K562 (cell line): ENCODE measurements around the gene ZNF566. TPM values are rescaled to one million over a fixed set of nuclear protein-coding genes. Genes with fewer than 3 reads are reported as not detected.

ENCODE experiments used
- ARNT ChIP-seq, 2 experiments: fragments of 450-650 bp; IDR thresholded peaks; 2 replicates each; pipeline ENCODE4 v1.6.1; 2016; ENCODE audit warnings: mild to moderate bottlenecking in 1 of 2
- ASH1L ChIP-seq: fragments of 450-650 bp; IDR thresholded peaks from 2 replicates; pipeline ENCODE4 v1.6.1; 2018; ENCODE audit warnings: borderline replicate concordance, mild to moderate bottlenecking, low read depth; ENCODE audit not compliant: partially characterized antibody
- BHLHE40 ChIP-seq: IDR thresholded peaks from 2 replicates; pipeline ENCODE4 v1.6.1; 2011; ENCODE audit warnings: low read length, improper control_type of control experiment
- CC2D1A ChIP-seq: fragments of 450-650 bp; IDR thresholded peaks from 2 replicates; pipeline ENCODE4 v1.6.1; 2017; ENCODE audit warnings: mild to moderate bottlenecking
- ELF1 ChIP-seq: fragments of 200-800 bp; sonication (Bioruptor generic); IDR thresholded peaks from 2 replicates; pipeline ENCODE4 v1.6.1; 2016; ENCODE audit warnings: missing genetic modification characterization, missing compliant biosample characterization
- ELF2 ChIP-seq: fragments of 250-450 bp; sonication (Bioruptor Pico); IDR thresholded peaks from 2 replicates; pipeline ENCODE4 v1.5.0; 2021; ENCODE audit warnings: mild to moderate bottlenecking
- ERF ChIP-seq: fragments of 450-650 bp; formaldehyde crosslinking; IDR thresholded peaks from 2 replicates; pipeline ENCODE4 v1.4.0; 2020; ENCODE audit warnings: mild to moderate bottlenecking, mixed read lengths
- FOXK1 ChIP-seq: sonication (generic); formaldehyde crosslinking; IDR thresholded peaks from 2 replicates; pipeline ENCODE4 v1.8.0; 2022; ENCODE audit warnings: missing genetic modification reagents, mild to moderate bottlenecking, borderline replicate concordance
- FOXK2 ChIP-seq, 2 experiments: fragments of 450-650 bp; IDR thresholded peaks in 1 of 2; conservative IDR thresholded peaks in 1 of 2; 2 replicates each; pipeline ENCODE4 v1.6.1; 2016; ENCODE audit warnings: low read depth in 2 of 2, mild to moderate bottlenecking in 1 of 2
- GTF2A2 ChIP-seq: IDR thresholded peaks from 2 replicates; pipeline ENCODE4 v1.6.1; 2016; ENCODE audit warnings: mild to moderate bottlenecking, missing genetic modification characterization, missing compliant biosample characterization
- HMGN3 ChIP-seq: IDR thresholded peaks from 2 replicates; pipeline ENCODE4 v1.6.1; 2011; ENCODE audit warnings: borderline replicate concordance, low read depth, mild to moderate bottlenecking, mixed read lengths, low read length; ENCODE audit not compliant: insufficient read length; ENCODE audit errors: extremely low read depth
- IFI16 ChIP-seq: fragments of 250-450 bp; sonication (Bioruptor Pico); IDR thresholded peaks from 2 replicates; pipeline ENCODE4 v2.1.2; 2022; ENCODE audit warnings: mild to moderate bottlenecking, inconsistent platforms
- IRF9 ChIP-seq: fragments of 450-650 bp; IDR thresholded peaks from 2 replicates; pipeline ENCODE4 v1.6.1; 2016; ENCODE audit warnings: missing biosample characterization, missing genetic modification characterization
- MCM5 ChIP-seq: fragments of 450-650 bp; IDR thresholded peaks from 2 replicates; pipeline ENCODE4 v1.6.1; 2016; ENCODE audit warnings: low read depth
- MYC ChIP-seq, 2 experiments: fragments of 250-450 bp in 1 of 2; sonication (Bioruptor Pico) in 1 of 2; IDR thresholded peaks; 2 replicates each; pipeline versions ENCODE4 v1.5.1 to v1.6.1; 2012 to 2021; ENCODE audit warnings: low read depth in 2 of 2, borderline replicate concordance in 1 of 2, improper control_type of control experiment in 1 of 2, low read length in 1 of 2, mild to moderate bottlenecking in 1 of 2, moderate library complexity in 1 of 2
- NKRF ChIP-seq: fragments of 450-650 bp; IDR thresholded peaks from 2 replicates; pipeline ENCODE4 v1.6.1; 2016; ENCODE audit warnings: borderline replicate concordance
- PHF8 ChIP-seq: fragments of 200-600 bp; sonication (generic); IDR thresholded peaks from 2 replicates; pipeline ENCODE4 v1.6.1; 2012; ENCODE audit warnings: mixed run types, mild to moderate bottlenecking, inconsistent platforms, low read length, moderate library complexity, borderline replicate concordance
- PRMT5 ChIP-seq: sonication (generic); formaldehyde crosslinking; IDR thresholded peaks from 2 replicates; pipeline ENCODE4 v1.5.0; 2020; ENCODE audit warnings: missing genetic modification reagents
- RNF219 ChIP-seq: fragments of 250-450 bp; sonication (Bioruptor Pico); IDR thresholded peaks from 2 replicates; pipeline ENCODE4 v1.5.0; 2022; ENCODE audit warnings: mild to moderate bottlenecking
- SNIP1 ChIP-seq: fragments of 450-650 bp; IDR thresholded peaks from 2 replicates; pipeline ENCODE4 v1.7.1; 2017; ENCODE audit warnings: low read depth, mild to moderate bottlenecking
- SPI1 ChIP-seq: IDR thresholded peaks from 2 replicates; pipeline ENCODE4 v1.6.1; 2011; ENCODE audit warnings: low read depth, low read length, control low read depth, borderline replicate concordance
- TOE1 ChIP-seq, 2 experiments: fragments of 450-650 bp in 1 of 2; sonication (generic) in 1 of 2; formaldehyde crosslinking in 1 of 2; IDR thresholded peaks; 2 replicates each; pipeline versions ENCODE4 v1.7.1 to v1.8.0; 2016 to 2022; ENCODE audit warnings: borderline replicate concordance in 2 of 2, mild to moderate bottlenecking in 2 of 2, antibody characterized with exemption in 1 of 2, inconsistent platforms in 1 of 2, low read depth in 1 of 2, missing genetic modification reagents in 1 of 2, moderate library complexity in 1 of 2
- ZNF239 ChIP-seq: fragments of 250-450 bp; sonication (Bioruptor Pico); IDR thresholded peaks from 2 replicates; pipeline ENCODE4 v1.4.0; 2020; ENCODE audit warnings: mild to moderate bottlenecking
- polyA plus RNA-seq, 8 experiments: library from polyadenylated mRNA; depleted of rRNA in 4 of 8; stranded (reverse) in 5 of 8; unstranded in 3 of 8; fragments of >200 nt; fragmentation: Nextera tagmentation in 2 of 8; fragmentation: Illumina TruSeq in 1 of 8; extraction: Ambion mirVana in 2 of 8; extraction: Trizol in 1 of 8; gene quantifications; 2 replicates each; pipeline versions ENCODE4 v1.2.1 to v1.2.3, GENCODE V29; 2011 to 2014; ENCODE audit warnings: inconsistent platforms in 1 of 8, missing spikeins in 1 of 8
- total RNA-seq, 7 experiments: library from RNA; depleted of rRNA in 6 of 7; stranded (reverse); fragments of >200 nt in 6 of 7; fragmentation: Illumina TruSeq in 2 of 7; extraction: Trizol in 2 of 7; gene quantifications; 2 replicates each; pipeline versions ENCODE4 v1.2.1 to v1.2.3, GENCODE V29; 2011 to 2021; ENCODE audit warnings: low replicate concordance in 1 of 7

Gene ZNF566
- total and polyA plus RNA-seq, 9 of the 15 experiments (the other 6 are each of a cell fraction or from before 2014, with no cell fraction given) = 5.5 to 11.4 (median 9.7) TPM

GRCh38 chr19:36489118-36489919 lies at the start of gene ZNF566 (continued):
- no peak for TF ChIP-seq FOXK1 (CRISPR knock-in tag)
- 0 out of 2 replicates have a peak, but pooled peaks have one; percentile 55 for TF ChIP-seq TOE1 (IDR thresholded peaks at IDR 0.05; ENCODE audit: borderline replicate concordance)
- no peak for TF ChIP-seq TOE1 (CRISPR knock-in tag; IDR thresholded peaks at IDR 0.05; ENCODE audit: borderline replicate concordance, low read depth)
- peak; percentile 75 for TF ChIP-seq MYC (IDR thresholded peaks at IDR 0.05; ENCODE audit: low read depth, low read length)
- TF ChIP-seq MYC (CRISPR knock-in tag; IDR thresholded peaks at IDR 0.05; ENCODE audit: borderline replicate concordance, low read depth) = no peak
- peak in 1 of 2 experiments; percentile 63; a peak in 1 of 4 replicates for TF ChIP-seq FOXK2 (conservative IDR thresholded peaks at IDR 0.05 in 1 of 2, IDR thresholded peaks at IDR 0.05 in 1 of 2; ENCODE audit: low read depth in 2 of 2)
- TF ChIP-seq ELF2 (CRISPR knock-in tag) = no peak
- no peak for TF ChIP-seq SPI1
- TF ChIP-seq MCM5 = no peak
- TF ChIP-seq ASH1L = peak; percentile 46
- TF ChIP-seq BHLHE40 = peak; percentile 35; the same call in 1 of the 2 replicates
- peak; percentile 14; the same call in 1 of the 2 replicates for TF ChIP-seq IRF9 (tag)
- TF ChIP-seq IFI16 (CRISPR knock-in tag) = no peak
- no peak for TF ChIP-seq SNIP1
- peak; percentile 96 for TF ChIP-seq NKRF
- no peak for TF ChIP-seq ZNF239 (CRISPR knock-in tag)
- no peak for TF ChIP-seq GTF2A2
- peak; percentile 92 for TF ChIP-seq PHF8
- peak in 1 of 2 experiments; percentile 66; a peak in 1 of 4 replicates for TF ChIP-seq ARNT (IDR thresholded peaks at IDR 0.05)
- TF ChIP-seq RNF219 = no peak
- TF ChIP-seq ERF (CRISPR knock-in tag) = no peak
- TF ChIP-seq CC2D1A = 0 out of 2 replicates have a peak, but pooled peaks have one; percentile 12
- peak; percentile 45 for TF ChIP-seq HMGN3
- TF ChIP-seq PRMT5 (CRISPR knock-in tag) = no peak
- no peak for TF ChIP-seq ELF1 (tag)
